Thymus (tissue), 11 donors: Measurements from ENCODE around the gene NUP43. TPM values are rescaled to one million over a fixed set of nuclear protein-coding genes. Genes with fewer than 3 reads are reported as not detected.
"Not testable (repeated sequence)": the region's sequence is repeated elsewhere in the genome, so short reads cannot be mapped to it uniquely, and the experiment has no call there.

Source experiments
- DNase-seq, 9 donors: peaks; one replicate each; pipeline ENCODE4 v3.0.0-alpha.2; 2013; ENCODE audit warnings: low spot score in 9 of 9, low read depth in 6 of 9, missing footprints in 1 of 9
- H3K27ac ChIP-seq, 2 donors: one replicate each; pipeline ENCODE4 v1.5.1; 2013; ENCODE audit warnings: control low read depth in 1 of 2, low read depth in 1 of 2, low read length in 1 of 2, mild to moderate bottlenecking in 1 of 2, moderate library complexity in 1 of 2
- H3K27me3 ChIP-seq, 2 donors: one replicate each; pipeline ENCODE4 v1.5.1; 2013; ENCODE audit warnings: low read length in 1 of 2; ENCODE audit not compliant: control insufficient read depth in 2 of 2, insufficient read depth in 1 of 2
- H3K36me3 ChIP-seq, 2 donors: one replicate each; pipeline ENCODE4 v1.5.1; 2013; ENCODE audit warnings: low read length in 1 of 2, mild to moderate bottlenecking in 1 of 2, moderate library complexity in 1 of 2; ENCODE audit not compliant: control insufficient read depth in 2 of 2, insufficient read depth in 2 of 2
- H3K4me1 ChIP-seq, 2 donors: one replicate each; pipeline ENCODE4 v1.5.1; 2013; ENCODE audit warnings: low read length in 2 of 2; ENCODE audit not compliant: control insufficient read depth in 2 of 2, insufficient read depth in 2 of 2
- H3K4me3 ChIP-seq, 2 donors: one replicate each; pipeline ENCODE4 v1.5.1; 2013; ENCODE audit warnings: low read length in 2 of 2, control low read depth in 1 of 2, mild to moderate bottlenecking in 1 of 2
- H3K9me3 ChIP-seq, 2 donors: one replicate each; pipeline ENCODE4 v1.5.1; 2013; ENCODE audit warnings: low read length in 1 of 2, mild to moderate bottlenecking in 1 of 2; ENCODE audit not compliant: control insufficient read depth in 2 of 2, insufficient read depth in 1 of 2
- WGBS: extraction: QIAGEN DNeasy Blood & Tissue Kit; methylation state at CpG from one replicate; pipeline ENCODE4 v1.1.7; 2013; 5-methylcytosine and 5-hydroxymethylcytosine counted together
- polyA plus RNA-seq: library from polyadenylated mRNA; stranded (reverse); fragments of 200-250 nt; gene quantifications from one replicate; pipeline ENCODE4 v1.2.3, GENCODE V29; 2013
- total RNA-seq: library from RNA; stranded (reverse); fragments of 120-200 nt; gene quantifications from one replicate; pipeline ENCODE4 v1.2.4, GENCODE V29; 2013
- donor health status: healthy.

The NUP43 gene
- total and polyA plus RNA-seq, 2 donors = 20.6 to 20.8 TPM

DNA sequence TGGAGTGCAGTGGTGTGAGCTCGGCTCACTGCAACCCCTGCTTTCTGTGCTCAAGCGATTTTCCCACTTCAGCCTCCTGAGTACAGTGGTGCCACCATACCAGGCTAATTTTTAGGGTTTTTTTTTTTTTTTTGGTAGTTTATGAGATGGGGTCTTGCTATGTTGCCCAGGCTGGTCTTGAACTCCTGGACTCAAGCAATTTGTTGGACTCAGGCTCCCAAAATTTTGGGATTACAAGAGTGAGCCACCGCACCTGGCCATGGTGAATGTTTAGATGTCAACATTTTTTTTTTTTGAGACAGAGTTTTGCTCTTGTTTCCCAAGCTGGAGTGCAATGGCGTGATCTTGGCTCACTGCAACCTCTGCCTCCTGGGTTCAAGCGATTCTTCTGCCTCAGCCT lies 5.6 kb upstream of the NUP43 start:
- H3K36me3 ChIP-seq, DNase-seq, H3K9me3 ChIP-seq, H3K27me3 ChIP-seq, H3K4me3 ChIP-seq, H3K27ac ChIP-seq: not testable (repeated sequence)
- WGBS = 95% methylated on average over 5 of the region's 5 CpGs
- H3K4me1 ChIP-seq = peaks cover 9 to 15% of the 10 kb centered on the region in 2 donors

DNA sequence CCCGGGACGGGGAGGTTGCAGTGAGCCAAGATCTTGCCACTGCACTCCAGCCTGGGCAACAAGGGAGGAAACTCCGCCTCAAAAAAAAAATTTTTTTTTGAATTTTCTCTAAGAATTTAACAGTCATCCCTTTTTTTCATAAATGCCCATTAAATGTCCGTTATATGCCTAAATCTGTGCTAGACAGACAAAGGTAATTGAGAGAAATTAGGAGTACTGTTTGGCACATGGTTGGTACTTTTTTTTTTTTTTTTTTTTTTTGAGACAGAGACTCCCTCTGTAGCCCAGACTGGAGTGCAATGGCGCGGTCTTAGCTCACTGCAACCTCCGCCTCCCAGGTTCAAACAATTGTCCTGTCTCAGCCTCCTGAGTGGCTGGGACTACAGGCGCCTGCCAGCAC lies 4.9 kb upstream of the NUP43 start:
- Histone ChIP-seq H3K36me3 (peaks cover under 1 to 5% of the 10 kb centered on the region in 2 donors), H3K27me3 (no peaks in the 10 kb centered on the region), H3K9me3 (peaks cover 0 to 5% of the 10 kb centered on the region in 2 donors), H3K4me1 (peaks cover 13 to 20% of the 10 kb centered on the region in 2 donors), H3K4me3 (no peak overlapping the region), H3K27ac (no peak overlapping the region)
- 98% methylated on average over 8 of the region's 8 CpGs for WGBS
- no peak for DNase-seq

DNA sequence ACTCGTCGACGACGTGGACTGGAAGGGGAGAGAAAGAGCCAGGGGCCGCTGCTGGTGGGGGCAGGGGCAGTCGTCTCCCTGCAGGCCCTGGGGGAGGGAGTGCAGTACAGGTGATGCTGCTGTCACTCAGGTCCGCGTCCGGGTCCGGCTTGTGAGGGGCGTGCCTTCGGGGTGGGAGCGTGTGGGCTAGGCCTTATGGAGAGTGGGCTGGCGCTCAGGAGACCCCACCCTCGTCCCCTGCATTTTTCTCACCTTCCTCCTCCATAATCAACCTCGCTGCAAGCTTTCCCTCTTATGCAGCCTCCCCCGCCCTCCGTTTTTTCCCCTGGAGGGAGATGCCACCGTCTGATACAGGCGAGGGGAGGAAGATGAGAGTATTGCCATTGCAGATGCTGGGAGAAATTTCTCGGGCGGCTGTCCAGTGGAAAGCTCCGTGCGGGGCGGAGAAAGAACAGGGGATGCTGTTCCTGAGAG lies 3.8 kb upstream of the NUP43 start:
- no peaks in the 10 kb centered on the region for H3K27me3 ChIP-seq
- peaks cover 16 to 23% of the 10 kb centered on the region in 2 donors for H3K4me1 ChIP-seq
- H3K36me3 ChIP-seq = peaks cover 0 to 5% of the 10 kb centered on the region in 2 donors
- WGBS = 2% methylated on average over 25 of the region's 25 CpGs
- peak in 7 of 9 donors; percentile 34 to 75 (median 61) for DNase-seq
- peak overlapping the region; percentile 78 to 99 for H3K4me3 ChIP-seq
- H3K27ac ChIP-seq = peak overlapping the region; percentile 86 to 97
- H3K9me3 ChIP-seq = peaks cover 0 to 5% of the 10 kb centered on the region in 2 donors

DNA sequence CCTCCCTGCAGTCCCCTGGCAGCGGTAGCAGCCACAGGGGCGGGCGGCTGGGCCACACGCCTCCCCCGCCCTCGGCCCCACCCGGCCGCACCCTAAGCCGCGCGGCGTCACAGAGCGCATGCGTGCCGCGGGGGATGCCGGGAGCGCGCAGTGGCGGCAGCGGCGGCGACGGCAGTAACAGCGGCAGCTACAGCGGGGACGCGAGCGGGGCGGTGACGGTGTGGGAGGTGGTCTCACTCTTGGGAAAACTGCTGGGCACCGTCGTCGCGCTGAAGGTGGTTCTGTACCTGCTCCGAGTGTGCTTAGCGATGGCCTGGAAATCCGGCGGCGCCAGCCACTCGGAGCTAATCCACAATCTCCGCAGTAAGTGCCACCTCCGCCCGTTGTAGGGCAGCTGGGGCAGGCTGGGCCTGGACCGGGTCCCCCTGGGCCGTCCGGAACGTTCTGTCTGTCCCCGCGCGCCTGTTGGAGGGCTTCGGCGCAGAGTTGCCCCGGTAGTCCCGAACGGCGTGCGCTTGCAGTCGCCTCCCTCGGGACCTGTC lies 3.3 kb upstream of the NUP43 start, which contains the start of gene PCMT1:
Gene PCMT1 (plus strand): TSS at position 148 of the 542 bp plus-strand sequence. CDS start 161 bp downstream, at position 309.
- H3K4me3 ChIP-seq = peak within 1 kb of the TSS; percentile 78 to 99
- no peaks in the 10 kb centered on the region for H3K27me3 ChIP-seq
- H3K4me1 ChIP-seq = peaks cover 16 to 25% of the 10 kb centered on the region in 2 donors
- WGBS = under 1% methylated on average over 60 of the region's 60 CpGs
- peak within 1 kb of the TSS; percentile 86 to 97 for H3K27ac ChIP-seq
- peak in 8 of 9 donors; percentile 57 to 96 (median 90) for DNase-seq
- H3K36me3 ChIP-seq = peaks cover 0 to 4% of the 10 kb centered on the region in 2 donors
- H3K9me3 ChIP-seq = peaks cover 0 to 5% of the 10 kb centered on the region in 2 donors

DNA sequence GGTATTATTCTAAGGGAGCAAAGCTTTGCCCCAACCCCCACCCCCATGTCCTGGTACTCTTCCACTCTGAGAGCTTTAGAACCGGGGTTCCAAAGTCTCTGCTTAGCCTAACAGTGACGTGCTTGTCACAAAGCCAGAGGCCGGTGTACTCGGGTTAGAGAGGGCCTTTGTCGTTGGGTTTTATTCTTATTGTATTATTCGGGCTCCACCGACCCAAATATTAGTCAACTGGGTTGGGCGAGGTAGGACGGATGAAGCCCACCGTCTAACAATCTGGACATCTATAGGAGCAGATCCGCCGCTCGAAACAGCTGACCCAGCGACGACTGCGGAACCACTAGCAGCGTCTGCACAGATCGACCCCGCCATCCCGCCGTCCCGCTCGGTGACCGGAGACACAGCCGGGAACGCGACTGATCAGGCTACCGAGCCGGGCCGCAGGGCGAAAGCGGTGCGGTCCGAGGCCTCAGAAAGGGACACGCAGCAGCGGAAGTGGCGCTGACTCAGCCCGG lies 2.8 kb upstream of the NUP43 start:
- H3K27ac ChIP-seq = peak overlapping the region; percentile 84 to 97
- H3K27me3 ChIP-seq, H3K9me3 ChIP-seq, H3K36me3 ChIP-seq, DNase-seq: not testable (repeated sequence)
- peak overlapping the region; percentile 78 to 99 for H3K4me3 ChIP-seq
- under 1% methylated on average over 25 of the region's 38 CpGs for WGBS
- H3K4me1 ChIP-seq = peaks cover 16 to 25% of the 10 kb centered on the region in 2 donors

DNA sequence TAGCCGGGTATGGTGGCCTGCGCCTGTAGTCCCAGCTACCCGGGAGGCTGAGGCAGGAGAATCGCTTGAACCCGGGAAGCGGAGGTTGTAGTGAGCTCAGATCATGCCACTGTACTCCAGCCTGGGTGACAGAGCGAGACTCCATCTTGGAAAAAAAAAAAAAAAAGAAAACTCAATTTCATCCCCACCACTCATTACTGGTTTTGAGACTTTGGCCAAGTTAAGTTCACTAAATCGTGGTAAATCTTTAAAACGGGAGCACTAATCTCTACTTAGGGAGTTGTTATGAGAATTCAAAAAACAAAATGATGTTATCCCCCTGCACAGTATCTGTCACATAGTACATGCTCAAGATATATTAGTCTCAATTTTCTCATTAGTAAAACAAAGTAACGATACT lies 1.1 kb downstream of the NUP43 start:
- not testable (repeated sequence) for H3K27ac ChIP-seq, H3K9me3 ChIP-seq, DNase-seq, H3K27me3 ChIP-seq
- peaks cover 9 to 16% of the 10 kb centered on the region in 2 donors for H3K4me1 ChIP-seq
- peak overlapping the region; percentile 51 to 93 for H3K4me3 ChIP-seq
- 94% methylated on average over 10 of the region's 10 CpGs for WGBS
- peaks cover 11 to 35% of the 10 kb centered on the region in 2 donors for H3K36me3 ChIP-seq

DNA sequence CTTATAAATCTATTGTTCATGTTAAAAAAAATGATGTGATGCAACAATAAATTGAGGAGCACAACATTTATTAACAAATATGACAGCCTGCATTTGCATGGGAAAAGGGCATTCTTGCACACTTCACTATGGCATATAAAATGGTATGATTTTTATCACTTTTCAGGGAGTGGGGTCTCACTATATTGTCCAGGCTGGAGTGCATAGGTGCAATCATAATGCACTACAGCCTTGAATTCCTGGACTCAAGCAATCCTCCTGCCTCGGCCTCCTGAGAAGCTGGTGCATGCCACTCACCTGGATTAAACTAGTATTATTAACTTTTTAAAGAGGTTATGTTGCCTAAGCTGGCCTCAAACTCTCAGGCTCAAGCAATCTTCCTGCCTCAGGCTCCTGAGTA lies 11.4 kb downstream of the NUP43 start:
- H3K36me3 ChIP-seq = peaks cover 51 to 63% of the 10 kb centered on the region in 2 donors
- DNase-seq = no peak
- H3K4me3 ChIP-seq = no peak overlapping the region
- H3K27me3 ChIP-seq = no peaks in the 10 kb centered on the region
- H3K9me3 ChIP-seq = no peaks in the 10 kb centered on the region
- 98% methylated on average over 1 of the region's 1 CpG for WGBS
- no peaks in the 10 kb centered on the region for H3K4me1 ChIP-seq
- H3K27ac ChIP-seq = no peak overlapping the region

DNA sequence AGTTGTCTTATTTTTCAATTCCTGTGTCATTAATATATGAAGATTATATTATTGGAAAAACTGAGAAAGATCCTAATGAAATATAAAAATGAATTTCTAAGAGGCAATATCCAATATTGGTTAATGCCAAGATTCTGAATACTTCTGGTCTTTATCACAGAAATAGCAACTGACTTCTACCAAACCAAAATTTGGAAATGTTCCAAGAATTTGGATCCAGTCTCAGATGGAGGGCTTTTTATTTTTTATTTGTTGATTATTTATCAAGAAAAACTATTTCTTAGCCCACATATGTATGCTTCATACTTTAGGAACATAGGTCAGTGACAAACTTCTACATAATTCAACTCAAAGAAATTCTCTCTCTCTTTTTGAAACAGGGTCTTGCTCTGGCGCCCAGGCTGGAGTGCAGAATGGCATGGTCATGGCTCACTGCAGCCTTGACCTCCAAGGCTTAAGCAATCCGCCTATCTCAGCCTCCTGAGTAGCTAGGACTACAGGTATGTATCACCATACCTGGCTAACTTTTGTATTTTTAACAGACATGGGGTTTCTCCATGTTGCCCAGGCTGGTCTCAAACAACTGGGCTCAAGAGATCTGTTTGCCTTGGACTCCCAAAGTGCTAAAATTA lies 13.1 kb downstream of the NUP43 start:
- Histone ChIP-seq H3K4me1 (peaks cover 0 to 11% of the 10 kb centered on the region in 2 donors), H3K36me3 (peaks cover 52 to 63% of the 10 kb centered on the region in 2 donors), H3K4me3 (no peak overlapping the region), H3K27me3 (no peaks in the 10 kb centered on the region), H3K9me3 (no peaks in the 10 kb centered on the region), H3K27ac (no peak overlapping the region)
- WGBS = over 99% methylated on average over 2 of the region's 2 CpGs
- no peak for DNase-seq

DNA sequence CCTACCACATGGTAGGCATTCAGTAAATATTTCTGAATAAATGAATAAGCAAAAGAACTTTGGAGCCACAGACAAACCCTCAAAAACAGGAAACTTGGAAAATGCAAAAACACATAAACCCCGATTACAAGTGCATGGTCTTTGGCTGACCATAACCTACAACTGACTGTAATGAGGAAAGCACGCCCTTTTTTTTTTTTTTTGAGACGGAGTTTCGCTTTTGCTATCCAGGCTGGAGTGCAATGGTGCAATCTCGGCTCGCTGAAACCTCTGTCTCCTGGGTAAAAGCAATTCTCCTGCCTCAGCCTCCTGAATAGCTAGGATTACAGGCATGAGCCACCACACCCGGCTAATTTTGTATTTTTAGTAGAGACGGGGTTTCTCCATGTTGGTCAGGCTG lies 16.5 kb downstream of the NUP43 start:
- 96% methylated on average over 8 of the region's 8 CpGs for WGBS
- Histone ChIP-seq H3K27me3 (no peaks in the 10 kb centered on the region), H3K4me3 (no peak overlapping the region), H3K36me3 (peaks cover 30 to 47% of the 10 kb centered on the region in 2 donors), H3K9me3 (no peaks in the 10 kb centered on the region), H3K27ac (no peak overlapping the region), H3K4me1 (peaks cover 0 to 11% of the 10 kb centered on the region in 2 donors)
- no peak for DNase-seq
